Retina (tissue), 1 donor: ENCODE data around the gene R3HDM4.
"Not testable (repeated sequence)": the region's sequence is repeated elsewhere in the genome, so short reads cannot be mapped to it uniquely, and the experiment has no call there.

Experiments
- DNase-seq: peaks from one replicate; pipeline ENCODE4 v3.0.0-alpha.2; 2016

Gene R3HDM4

GRCh38 chr19:913080-913748 lies at the start of gene R3HDM4:
R3HDM4 (minus strand) TSS chr19:913219; CDS start chr19:913157, 62 bp downstream.
- no peak for DNase-seq

GRCh38 chr19:961866-962620 lies 49.0 kb upstream of the R3HDM4 start:
- no peak for DNase-seq

GRCh38 chr19:960601-960938 lies 47.6 kb upstream of the R3HDM4 start:
- DNase-seq, result no peak

GRCh38 chr19:960020-960419 lies 47.0 kb upstream of the R3HDM4 start:
- DNase-seq, result no peak

GRCh38 chr19:958967-959855 lies 46.2 kb upstream of the R3HDM4 start:
- DNase-seq, result no peak

GRCh38 chr19:957578-957977 lies 44.6 kb upstream of the R3HDM4 start:
- not testable (repeated sequence) for DNase-seq

GRCh38 chr19:956766-957440 lies 43.9 kb upstream of the R3HDM4 start:
- peak; percentile 92 for DNase-seq

- peak; percentile 54 for DNase-seq
These were observed 43.1 kb upstream of the R3HDM4 start for GRCh38 chr19:955803-956765.

- DNase-seq, result peak; percentile 77
These were observed 41.9 kb upstream of the R3HDM4 start for GRCh38 chr19:954672-955494.

- DNase-seq, result no peak
These were observed 41.3 kb upstream of the R3HDM4 start for GRCh38 chr19:954272-954671.

- DNase-seq, result peak; percentile 50
These were observed 40.6 kb upstream of the R3HDM4 start for GRCh38 chr19:953445-954271.

GRCh38 chr19:952680-953444 lies 39.8 kb upstream of the R3HDM4 start:
- DNase-seq, result no peak

- no peak for DNase-seq
These were observed 39.1 kb upstream of the R3HDM4 start for GRCh38 chr19:952049-952679.

GRCh38 chr19:950352-951066 lies 37.5 kb upstream of the R3HDM4 start:
- DNase-seq, result no peak

- DNase-seq, result no peak
These were observed 36.0 kb upstream of the R3HDM4 start for GRCh38 chr19:948842-949496.

GRCh38 chr19:947707-948539 lies 34.9 kb upstream of the R3HDM4 start:
- DNase-seq, result no peak
